Ishikawa (cell line): ENCODE results near the gene OVOL1.

Source experiments
- CEBPB ChIP-seq: IDR thresholded peaks from 2 replicates; pipeline ENCODE4 v1.6.1; 2012
- EP300 ChIP-seq: IDR thresholded peaks from 2 replicates; pipeline ENCODE4 v1.6.1; 2012; ENCODE audit warnings: borderline replicate concordance
- MAX ChIP-seq: IDR thresholded peaks from 2 replicates; pipeline ENCODE4 v1.6.1; 2012
- NFIC ChIP-seq: IDR thresholded peaks from 2 replicates; pipeline ENCODE4 v1.6.1; 2012
- REST ChIP-seq: IDR thresholded peaks from 2 replicates; pipeline ENCODE4 v1.6.1; 2012; ENCODE audit warnings: low read depth, mild to moderate bottlenecking
- TAF1 ChIP-seq: IDR thresholded peaks from 2 replicates; pipeline ENCODE4 v1.6.1; 2012; ENCODE audit warnings: low read depth, mild to moderate bottlenecking
- USF1 ChIP-seq: IDR thresholded peaks from 2 replicates; pipeline ENCODE4 v1.6.1; 2012
- YY1 ChIP-seq: IDR thresholded peaks from 2 replicates; pipeline ENCODE4 v1.6.1; 2012; ENCODE audit warnings: low read depth

- TF ChIP-seq USF1 (no peak), REST (no peak), EP300 (no peak), MAX (no peak), CEBPB (no peak), YY1 (no peak), NFIC (no peak), TAF1 (no peak)
Observed at GRCh38 chr11:65803797-65804492, 17.1 kb downstream of the OVOL1 start.
